Measurements from ENCODE around the gene ARL3.
"Not testable (repeated sequence)": the region's sequence is repeated elsewhere in the genome, so short reads cannot be mapped to it uniquely, and the experiment has no call there.

The ARL3 gene

DNA sequence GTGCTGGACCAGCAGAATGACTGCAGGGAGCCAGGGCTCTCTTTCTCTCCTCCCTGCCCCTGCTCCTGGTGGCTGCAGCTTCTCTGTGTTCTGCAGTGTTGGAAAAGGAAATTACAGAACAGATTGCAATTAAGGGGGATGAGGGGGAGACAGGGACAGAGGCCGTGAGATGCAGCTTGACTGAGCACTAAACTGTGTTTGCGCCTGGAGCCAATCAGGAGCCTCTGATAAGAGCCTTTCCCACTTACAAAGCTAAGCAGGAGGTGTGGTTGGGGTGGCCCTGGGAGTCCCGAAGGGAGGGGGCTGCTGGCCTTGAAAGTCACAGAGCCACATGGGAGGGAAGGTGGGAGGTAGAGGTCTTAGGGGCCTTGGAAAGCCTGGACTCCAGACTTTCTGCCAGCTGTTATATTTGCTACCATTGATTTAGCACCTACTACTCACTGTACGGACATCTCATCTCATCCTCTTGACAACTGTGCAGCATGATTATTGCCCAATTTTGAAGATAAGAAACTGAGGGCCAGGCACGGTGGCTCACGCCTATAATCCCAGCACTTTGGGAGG lies 43.2 kb downstream of the ARL3 start:
- DNase-seq (ENCODE audit: low spot score) = no peak

DNA sequence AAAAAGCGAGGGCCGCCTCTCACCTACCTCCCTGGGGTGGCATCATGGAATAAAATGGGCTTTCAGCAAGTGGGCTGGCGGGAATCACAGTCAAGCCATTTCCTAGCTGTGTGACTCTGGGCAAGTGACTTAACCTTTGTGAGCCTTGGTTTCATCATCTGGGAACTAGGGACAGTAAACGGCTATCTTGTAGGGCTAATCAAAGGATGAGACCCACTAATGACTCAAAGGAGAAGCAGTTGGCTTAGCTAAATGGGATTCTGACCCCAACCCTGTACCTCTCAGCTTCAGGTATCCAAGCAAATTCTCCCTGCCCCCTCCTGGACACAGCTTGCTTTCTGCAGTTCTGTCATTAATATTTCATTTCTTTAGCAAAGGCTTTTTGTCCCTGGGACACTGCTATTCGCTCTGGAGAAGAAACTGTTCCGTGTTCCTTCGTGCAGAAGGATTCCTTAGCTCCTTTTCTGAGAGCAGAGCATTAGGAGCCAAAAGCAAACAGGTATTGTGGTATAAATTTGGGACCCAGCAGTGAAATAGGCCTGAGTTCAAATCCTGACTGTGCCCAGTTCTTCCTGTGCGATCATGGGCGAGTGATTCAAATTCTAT lies 44.0 kb downstream of the ARL3 start:
- no peak for DNase-seq (ENCODE audit: low spot score)

DNA sequence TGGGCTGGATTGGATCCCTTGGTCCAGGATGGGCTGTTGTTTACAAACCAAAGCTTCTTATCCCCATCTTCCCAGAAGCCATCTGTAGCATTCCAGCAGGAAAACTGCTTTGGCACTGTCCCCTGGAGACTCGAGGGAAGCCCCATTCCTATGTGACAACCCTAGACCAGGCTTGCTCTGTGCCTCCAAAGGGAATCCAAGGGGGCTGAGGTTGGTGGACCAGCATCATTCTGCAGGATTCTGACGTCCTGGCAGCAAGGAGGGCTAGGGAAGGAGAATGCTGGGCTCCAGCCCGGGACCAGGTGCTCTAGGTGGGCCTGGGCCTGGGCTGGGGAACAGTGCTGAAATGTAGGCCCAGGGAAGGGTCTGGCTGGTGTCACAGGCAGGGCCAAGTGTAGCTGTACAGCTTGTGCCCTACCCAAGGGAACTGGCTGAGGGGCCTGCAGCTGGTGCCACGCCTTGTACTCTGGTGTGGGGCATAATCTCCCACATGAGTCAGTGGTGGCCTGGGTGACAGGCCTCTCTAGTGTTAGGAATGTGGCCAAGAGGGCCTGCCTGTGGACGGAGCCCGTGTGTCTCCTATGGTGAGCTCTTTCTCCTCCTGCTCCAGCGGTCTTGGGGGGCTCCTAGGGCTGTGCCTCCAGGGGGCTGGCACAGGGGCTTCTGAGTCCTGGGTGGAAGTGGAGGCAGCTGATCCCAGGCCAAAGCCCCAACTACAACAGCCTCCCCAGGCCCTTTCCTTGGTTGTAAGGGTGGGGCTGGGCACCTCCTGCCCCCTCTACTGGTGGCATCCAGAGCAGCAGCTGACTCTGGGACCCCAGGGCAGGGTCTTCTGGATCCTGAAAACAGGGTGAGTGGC lies 44.8 kb downstream of the ARL3 start:
- no peak for DNase-seq (ENCODE audit: low spot score)

DNA sequence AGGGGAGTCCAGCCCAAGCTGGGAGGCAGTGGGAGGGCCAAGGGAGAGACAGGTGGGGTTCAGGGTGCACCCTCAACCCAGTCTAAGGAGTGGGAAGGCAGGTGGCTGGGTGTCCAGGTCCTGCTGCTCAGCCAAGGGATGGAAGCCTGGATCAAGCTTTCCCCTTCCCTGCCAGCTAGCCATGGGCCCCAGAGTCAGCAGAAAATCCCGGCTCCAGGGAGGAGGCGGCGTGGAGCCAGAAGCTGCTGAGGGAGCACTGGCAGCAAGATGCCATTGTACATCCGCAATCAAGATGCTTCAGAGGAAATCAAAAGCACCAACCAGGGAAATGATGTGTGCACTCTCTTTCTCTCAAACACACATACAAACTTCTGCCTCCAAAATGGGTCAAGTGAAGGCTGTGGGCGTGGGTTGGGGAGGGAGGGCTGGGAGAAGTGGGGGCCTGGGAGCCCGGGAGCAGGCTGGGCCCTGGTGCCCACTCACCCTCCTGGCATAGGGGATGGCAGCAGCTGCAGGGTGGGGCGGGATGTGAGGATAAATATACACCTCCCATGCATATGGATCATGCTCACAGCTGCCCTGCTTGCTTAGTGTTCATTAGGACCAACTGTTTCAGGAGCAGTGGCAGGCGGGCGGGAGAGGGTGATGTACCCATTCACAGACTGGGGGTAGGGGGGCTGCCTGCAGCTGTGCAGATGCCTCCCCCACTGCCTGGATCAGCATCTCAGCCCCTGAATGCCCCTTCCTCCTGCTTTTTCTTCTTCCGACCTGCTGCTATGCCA lies 45.7 kb downstream of the ARL3 start:
- DNase-seq (ENCODE audit: low spot score) = no peak

DNA sequence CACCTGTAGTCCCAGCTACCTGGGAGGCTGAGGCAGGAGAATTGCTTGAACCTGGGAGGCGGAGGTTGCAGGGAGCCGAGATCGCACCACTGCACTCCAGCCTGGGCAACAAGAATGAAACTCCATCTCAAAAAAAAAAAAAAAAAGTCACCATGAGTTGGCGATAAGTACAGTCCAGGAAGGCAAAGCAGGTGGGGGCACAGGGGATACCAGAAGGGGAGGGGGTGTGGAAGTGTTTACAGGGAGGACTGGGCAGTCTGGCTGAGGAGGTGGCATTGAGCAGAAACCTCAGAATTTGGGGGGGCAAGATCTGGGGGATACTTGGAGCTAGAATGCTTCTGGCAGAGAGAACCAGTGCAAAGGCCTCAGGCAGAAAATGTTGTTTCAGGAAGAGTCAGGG lies 46.8 kb downstream of the ARL3 start:
- not testable (repeated sequence) for DNase-seq (ENCODE audit: low spot score)

DNA sequence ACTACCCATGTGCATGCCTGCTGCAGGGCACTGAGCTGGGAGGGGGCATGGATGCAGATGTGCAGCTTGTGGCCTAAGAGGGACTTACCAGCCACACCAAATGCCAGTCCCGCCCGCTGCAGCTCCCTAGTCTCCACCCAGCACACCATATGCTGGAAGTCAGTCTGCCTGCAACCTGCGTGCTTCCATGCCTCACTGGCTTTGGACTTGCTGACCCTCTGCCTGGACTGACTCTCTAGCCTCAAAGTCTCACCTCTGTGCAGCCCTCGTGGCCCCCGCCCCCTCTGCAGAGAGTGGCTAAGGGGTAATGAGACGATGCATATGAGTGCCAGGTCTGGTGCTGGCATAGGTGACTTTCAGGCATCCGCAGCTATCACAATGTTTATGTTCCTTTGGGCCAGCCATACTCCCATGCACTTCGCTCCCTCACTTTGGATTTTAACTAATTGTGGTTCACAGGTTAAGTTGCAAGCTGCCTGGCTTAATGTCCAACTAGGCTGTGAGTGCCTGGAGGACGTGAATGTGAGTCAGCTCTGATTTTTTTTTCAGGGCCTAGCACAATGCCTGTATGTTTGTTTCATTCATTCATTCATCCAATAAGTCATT lies 48.2 kb downstream of the ARL3 start:
- no peak for DNase-seq (ENCODE audit: low spot score)

DNA sequence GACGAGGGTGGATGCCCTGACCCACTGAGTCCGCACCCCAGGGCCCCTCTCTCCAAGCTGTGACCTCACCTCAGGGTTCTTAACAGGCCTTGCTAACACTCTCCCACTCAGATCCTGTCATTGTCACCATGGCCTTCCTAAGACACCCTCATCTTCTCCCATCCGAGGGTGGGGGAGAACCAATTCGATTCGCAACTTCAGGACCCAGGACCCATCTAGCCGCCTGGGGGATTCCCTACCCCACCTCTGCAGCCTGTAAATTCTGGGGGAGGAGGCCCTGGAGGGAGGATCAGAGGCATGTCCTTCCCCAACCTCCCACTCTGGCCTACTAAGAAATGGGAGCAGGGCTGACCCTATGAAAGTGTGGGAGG lies 52.6 kb downstream of the ARL3 start:
- no peak for DNase-seq (ENCODE audit: low spot score)

DNA sequence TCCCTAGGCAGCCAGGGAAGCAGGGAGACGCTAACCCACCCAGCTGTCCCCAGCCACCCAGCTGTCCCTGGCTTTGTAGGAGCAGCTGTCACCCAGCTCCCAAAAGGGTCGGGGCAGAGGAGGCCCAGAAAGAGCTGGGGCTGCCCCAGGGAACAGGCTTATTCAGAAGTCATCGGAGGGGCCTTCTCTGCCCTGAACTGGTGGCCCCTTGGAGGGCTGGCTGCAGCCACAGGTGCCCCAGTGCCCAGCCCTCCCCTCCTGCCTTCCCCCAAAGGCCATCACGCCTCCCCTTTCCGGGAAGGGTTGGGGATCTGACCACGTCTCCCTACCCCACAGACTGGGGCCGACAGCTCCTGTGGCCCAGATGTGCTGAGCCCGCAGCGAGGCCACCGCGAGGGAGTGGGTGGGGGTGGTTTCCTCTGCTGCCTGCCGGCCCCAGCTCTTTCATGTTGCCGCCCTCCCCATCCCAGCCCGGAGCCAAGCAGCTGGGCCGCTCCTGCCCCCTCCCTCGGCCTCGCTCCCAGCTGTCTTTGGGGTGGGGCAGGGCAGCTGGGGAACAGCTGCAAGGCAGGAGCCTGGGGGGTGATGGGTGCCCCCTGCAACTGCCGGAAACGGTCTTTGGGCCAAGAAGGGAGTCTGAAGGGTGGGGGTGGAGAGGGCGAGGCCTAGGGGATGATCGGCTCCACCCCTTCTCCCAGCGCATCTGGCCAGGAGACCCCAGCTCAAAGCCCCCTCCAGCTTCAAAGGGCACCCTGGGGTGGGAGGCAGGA lies 53.1 kb downstream of the ARL3 start:
- peak; percentile 55 for DNase-seq (ENCODE audit: low spot score)

DNA sequence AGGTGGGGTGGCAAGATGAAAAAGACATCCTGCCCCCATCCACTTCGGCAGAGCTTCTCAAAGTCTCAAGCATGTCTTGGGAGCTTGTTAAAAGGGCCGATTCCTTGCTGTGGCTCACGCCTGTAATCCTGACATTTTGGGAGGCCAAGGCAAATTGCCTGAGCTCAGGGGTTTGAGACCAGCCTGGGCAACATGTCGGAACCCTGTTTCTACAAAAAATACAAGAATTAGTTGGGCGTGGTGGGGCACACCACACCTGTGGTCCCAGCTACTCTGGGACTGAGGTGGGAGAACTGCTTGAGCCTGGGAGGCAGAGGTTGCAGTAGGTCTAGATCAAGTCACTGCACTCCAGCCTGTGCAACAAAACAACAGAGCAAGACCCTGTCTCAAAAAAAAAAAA lies 55.4 kb downstream of the ARL3 start:
- DNase-seq (ENCODE audit: low spot score) = no peak

DNA sequence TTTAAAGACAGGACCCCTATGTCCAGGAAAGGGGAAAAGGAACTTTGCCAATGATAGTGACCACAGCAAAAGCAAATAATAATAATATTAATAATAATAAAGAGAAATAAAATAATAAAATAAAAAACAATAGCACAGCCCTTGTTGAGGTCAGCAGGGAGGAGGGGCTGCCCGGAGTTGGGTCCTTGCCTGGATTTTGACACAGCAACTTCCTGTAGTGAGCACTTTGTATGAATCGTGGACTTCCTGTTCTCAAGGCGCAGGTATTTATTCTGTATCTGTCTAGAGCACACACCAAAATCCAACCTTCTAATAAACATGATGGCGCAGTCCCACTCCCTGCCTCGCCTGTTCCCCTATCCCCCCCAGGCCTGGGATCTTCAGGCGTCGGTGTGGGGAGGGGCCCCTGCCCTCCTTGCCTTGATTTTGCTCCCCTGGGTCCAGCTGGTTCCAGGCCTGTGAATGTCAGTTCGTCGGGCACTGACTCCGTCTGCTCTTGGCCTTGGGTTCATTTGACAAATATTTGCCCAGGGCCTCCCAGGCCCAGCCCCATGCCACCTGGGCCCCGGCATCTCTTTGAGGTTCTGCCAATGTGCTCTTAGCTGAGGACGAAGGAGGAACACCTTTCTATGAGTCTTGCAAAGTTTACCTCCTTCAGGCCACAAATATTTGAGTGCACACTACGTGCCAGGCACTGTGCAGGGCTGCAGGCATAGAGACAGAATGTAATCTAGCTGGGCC lies 56.0 kb downstream of the ARL3 start:
- DNase-seq (ENCODE audit: low spot score) = no peak

DNA sequence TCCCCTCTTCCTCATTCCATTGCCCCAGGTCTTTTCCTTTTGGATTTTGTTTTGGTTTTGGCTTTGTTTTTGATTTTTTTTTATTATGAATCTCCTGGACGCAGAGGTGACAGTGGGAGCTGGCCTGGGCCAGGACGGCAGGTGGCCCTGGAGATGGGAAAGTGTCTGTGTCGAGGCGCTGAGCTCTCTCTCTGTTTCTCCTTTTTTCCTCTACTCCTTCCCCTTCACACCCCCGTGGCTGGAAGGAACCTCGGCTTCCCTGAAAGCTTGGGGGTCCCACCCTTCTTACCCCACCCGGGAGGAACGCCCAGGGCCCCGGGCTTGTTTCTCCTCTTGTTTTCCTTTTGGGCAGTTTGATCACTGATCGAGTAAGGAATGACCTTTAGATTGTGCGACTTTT lies 56.7 kb downstream of the ARL3 start:
- DNase-seq (ENCODE audit: low spot score) = no peak

DNA sequence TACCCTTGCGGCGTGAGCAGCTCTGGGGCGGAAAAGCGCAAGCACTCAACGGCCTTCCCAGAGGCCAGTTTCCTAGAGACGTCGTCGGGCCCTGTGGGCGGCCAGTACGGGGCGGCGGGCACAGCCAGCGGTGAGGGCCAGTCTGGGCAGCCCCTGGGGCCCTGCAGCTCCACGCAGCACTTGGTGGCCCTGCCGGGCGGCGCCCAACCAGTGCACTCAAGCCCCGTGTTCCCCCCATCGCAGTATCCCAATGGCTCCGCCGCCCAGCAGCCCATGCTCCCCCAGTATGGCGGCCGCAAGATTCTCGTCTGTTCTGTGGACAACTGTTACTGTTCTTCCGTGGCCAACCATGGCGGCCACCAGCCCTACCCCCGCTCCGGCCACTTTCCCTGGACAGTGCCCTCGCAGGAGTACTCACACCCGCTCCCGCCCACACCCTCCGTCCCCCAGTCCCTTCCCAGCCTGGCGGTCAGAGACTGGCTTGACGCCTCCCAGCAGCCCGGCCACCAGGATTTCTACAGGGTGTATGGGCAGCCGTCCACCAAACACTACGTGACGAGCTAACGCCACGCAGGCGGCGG lies 57.3 kb downstream of the ARL3 start:
- DNase-seq (ENCODE audit: low spot score) = no peak

DNA sequence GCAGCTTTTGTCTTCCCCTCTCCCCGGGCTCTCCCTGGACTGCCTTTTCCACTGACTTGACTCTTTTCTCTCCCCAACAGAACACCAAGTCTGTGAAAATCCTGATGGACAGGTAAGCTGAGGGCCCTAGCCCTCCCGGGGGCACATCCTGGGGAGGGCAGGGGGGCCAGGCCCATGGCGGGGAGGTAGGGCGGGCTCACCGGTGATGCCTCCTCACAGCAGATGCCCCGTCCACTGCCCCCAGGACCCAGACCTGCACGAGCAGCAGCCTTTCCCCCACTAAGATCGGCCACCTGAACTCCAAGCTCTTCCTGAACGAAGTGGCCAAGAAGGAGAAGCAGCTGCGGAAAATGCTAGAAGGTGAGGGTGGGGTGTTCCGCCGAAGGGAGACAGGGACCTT lies 58.2 kb downstream of the ARL3 start:
- DNase-seq (ENCODE audit: low spot score) = no peak

DNA sequence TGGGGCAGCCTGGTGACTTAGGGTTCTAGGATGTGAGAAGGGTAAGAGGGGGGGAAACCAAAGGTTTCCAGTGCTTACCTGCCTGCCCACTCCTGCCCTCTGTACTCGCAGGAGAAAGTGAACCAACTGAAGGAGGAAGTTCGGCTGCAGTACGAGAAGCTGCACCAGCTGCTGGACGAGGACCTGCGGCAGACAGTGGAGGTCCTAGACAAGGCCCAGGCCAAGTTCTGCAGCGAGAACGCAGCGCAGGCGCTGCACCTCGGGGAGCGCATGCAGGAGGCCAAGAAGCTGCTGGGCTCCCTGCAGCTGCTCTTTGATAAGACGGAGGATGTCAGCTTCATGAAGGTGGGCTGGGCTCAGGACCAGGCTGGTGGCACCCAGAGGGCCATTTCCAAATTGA lies 59.2 kb downstream of the ARL3 start:
- no peak for DNase-seq (ENCODE audit: low spot score)

DNA sequence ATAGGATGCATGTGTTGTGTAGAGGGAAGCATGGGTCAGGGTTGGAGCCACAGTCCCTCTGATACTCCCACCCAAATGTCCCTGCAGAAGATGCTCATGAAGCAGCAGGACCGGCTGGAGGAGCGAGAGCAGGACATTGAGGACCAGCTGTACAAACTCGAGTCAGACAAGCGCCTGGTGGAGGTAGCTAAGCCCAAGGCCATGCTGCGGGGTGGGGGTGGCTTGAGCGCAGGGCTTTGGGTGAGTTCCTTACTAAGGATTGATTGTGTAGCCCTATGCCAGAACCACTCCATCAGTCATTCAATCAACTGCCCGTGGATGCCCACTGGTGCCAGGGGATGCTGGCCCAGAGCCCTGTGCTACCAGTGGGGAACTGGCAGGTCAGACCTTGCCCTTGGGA lies 59.6 kb downstream of the ARL3 start:
- no peak for DNase-seq (ENCODE audit: low spot score)

DNA sequence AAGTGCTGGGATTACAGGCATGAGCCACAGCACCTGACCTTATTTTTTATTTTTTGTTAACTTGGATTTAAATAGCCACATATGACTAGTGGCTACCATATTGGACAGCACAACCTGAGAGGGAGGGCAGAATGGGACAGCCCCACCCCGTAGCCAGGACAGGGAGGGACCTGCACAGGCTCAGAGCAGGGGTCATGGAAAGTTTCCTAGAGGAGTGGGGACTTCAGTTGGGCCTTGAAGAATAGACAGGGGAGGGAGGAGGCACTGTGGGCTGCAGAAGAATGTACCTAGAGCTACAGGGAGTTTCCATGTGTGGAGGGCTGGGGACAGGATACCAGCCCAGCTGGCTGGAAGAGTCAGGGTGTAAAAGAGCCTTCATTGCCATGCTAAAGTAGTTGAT lies 61.1 kb downstream of the ARL3 start:
- no peak for DNase-seq (ENCODE audit: low spot score)

DNA sequence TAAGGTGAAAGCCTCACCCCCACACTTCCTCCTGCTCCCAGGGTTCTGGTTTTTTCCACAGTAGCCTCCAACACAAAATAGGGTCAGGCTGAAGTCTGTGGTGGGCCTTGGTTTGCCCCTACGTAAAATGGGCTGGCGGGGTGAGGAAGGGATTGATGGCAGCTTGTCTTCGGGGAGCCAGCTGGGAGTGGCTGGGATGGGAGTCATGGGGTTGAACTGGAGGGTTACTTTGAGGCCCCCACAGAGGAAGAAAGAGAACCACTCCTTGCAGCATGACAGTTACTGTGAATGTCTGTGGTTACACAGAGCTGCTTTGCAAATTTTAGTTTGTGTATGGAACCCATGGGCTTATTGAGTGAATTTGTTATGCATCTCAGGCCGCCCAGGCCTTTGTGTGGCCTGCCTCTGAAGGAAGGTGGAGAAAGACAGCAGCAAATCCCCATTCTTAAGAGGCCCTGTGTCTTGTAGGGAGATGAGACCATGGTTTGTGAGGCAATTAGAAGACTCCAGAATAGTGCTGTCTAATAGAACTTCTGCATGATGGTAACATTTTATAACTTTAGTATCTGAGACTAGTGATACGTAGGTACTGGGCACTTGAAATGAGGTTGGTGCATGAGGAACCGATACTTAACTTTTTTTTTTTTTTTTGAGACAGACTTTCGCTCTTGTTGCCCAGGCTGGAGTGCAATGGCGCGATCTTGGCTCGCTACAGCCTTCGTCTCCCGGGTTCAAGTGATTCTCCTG lies 61.9 kb downstream of the ARL3 start:
- no peak for DNase-seq (ENCODE audit: low spot score)

DNA sequence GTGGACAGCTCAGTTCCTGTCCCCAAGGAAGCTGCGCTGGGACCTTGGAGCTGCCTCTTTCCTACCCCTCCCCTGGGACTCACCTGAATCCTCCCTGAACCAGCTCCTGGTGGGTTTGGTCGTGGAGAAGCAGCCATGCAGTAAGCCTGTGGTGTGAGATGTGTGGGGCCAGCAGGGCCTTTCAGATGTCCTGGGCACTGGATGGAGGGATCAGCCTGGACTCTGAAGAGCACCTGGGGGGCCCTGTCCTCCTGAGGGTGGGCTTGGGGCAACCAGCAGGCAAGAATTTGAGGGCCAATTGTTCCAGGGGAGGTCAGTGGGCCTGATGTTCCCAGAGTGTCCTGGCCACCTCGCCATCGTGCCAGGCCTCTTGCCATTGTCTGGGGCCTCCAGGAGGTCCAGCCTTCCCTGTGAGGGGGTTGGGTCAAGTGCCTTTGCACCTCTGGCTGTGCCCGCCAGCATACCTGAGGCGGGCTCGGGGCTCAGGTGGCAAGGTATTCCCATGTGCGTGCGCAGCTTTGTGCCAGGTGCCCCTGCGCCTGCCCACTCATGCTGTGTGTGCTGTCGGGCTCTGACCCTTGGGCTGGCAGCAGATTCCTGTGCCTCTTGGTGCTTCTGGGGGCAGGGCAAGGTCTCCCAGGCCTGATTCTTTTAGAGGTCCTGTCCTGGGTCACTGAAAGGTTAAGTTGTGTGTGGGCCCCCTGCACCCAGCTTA lies 62.6 kb downstream of the ARL3 start:
- DNase-seq (ENCODE audit: low spot score) = no peak
